Nephron (organoid): ENCODE results near the gene HOXA3.
A peak's percentile ranks its signal among the peaks of the same experiment; 100 is the strongest.

Experiments
- H3K27ac Mint-ChIP-seq, 3 experiments: 2 replicates each; pipeline ENCODE4 v1.8.0; 2020; ENCODE audit warnings: mixed read lengths in 3 of 3, mild to moderate bottlenecking in 2 of 3, moderate library complexity in 1 of 3
- H3K27me3 Mint-ChIP-seq: 2 replicates; pipeline ENCODE4 v1.8.0; 2021; ENCODE audit warnings: low read depth, mild to moderate bottlenecking, moderate library complexity, mixed read lengths
- H3K36me3 Mint-ChIP-seq: 2 replicates; pipeline ENCODE4 v1.8.0; 2020; ENCODE audit warnings: low read depth, mixed read lengths
- H3K4me1 Mint-ChIP-seq: 2 replicates; pipeline ENCODE4 v1.8.0; 2020; ENCODE audit warnings: mixed read lengths
- H3K4me3 Mint-ChIP-seq, 3 experiments: 2 replicates each; pipeline ENCODE4 v1.8.0; 2020; ENCODE audit warnings: mild to moderate bottlenecking in 3 of 3, mixed read lengths in 3 of 3, moderate library complexity in 2 of 3
- H3K9me3 Mint-ChIP-seq: 2 replicates; pipeline ENCODE4 v1.8.0; 2020; ENCODE audit warnings: mixed read lengths
- TF ChIP-seq, protein P1 (sequence below), 3 experiments: fragments of 200-600 bp; sonication (generic); IDR thresholded peaks; one replicate each; pipeline ENCODE4 v1.5.0; 2021; ENCODE audit warnings: antibody characterized with exemption in 3 of 3; ENCODE audit not compliant: unreplicated experiment in 3 of 3

HOXA3 gene

DNA sequence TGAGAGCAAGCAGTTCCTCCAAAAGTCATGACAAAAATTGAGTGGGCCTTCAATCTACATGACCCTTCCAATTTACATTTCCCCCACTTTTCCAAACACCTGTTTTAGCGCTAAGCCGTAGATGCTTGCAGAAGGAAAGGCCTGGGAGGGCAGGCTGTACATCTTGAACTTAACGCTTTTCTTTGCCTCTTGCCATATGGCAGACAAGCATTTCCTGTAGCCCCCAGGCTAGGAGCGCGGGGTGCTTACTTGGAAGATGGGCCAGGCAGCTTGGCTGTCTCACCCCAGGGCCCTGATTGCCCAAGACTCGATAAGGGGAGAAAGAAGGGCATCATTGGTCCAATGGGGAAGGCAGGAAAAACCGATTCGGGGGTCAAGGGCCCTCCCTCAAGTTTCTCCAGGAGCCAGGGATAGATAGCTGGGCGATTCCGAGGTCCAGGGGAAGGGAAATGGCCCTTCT, 20.0 kb upstream of the HOXA3 start:
- H3K4me3 Mint-ChIP-seq = peak overlapping the region; percentile 92 to 95 (median 93)
- H3K9me3 Mint-ChIP-seq = no peaks in the 10 kb centered on the region
- H3K27me3 Mint-ChIP-seq = peaks cover 46% of the 10 kb centered on the region
- peak overlapping the region; percentile 99 to 100 (median 99) for H3K27ac Mint-ChIP-seq
- TF ChIP-seq, protein P1, sequence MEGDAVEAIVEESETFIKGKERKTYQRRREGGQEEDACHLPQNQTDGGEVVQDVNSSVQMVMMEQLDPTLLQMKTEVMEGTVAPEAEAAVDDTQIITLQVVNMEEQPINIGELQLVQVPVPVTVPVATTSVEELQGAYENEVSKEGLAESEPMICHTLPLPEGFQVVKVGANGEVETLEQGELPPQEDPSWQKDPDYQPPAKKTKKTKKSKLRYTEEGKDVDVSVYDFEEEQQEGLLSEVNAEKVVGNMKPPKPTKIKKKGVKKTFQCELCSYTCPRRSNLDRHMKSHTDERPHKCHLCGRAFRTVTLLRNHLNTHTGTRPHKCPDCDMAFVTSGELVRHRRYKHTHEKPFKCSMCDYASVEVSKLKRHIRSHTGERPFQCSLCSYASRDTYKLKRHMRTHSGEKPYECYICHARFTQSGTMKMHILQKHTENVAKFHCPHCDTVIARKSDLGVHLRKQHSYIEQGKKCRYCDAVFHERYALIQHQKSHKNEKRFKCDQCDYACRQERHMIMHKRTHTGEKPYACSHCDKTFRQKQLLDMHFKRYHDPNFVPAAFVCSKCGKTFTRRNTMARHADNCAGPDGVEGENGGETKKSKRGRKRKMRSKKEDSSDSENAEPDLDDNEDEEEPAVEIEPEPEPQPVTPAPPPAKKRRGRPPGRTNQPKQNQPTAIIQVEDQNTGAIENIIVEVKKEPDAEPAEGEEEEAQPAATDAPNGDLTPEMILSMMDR (IDR thresholded peaks at IDR 0.05; ENCODE audit: unreplicated experiment in 3 of 3) = no peak
- H3K36me3 Mint-ChIP-seq = peaks cover 68% of the 10 kb centered on the region
- H3K4me1 Mint-ChIP-seq = peaks cover 45% of the 10 kb centered on the region

DNA sequence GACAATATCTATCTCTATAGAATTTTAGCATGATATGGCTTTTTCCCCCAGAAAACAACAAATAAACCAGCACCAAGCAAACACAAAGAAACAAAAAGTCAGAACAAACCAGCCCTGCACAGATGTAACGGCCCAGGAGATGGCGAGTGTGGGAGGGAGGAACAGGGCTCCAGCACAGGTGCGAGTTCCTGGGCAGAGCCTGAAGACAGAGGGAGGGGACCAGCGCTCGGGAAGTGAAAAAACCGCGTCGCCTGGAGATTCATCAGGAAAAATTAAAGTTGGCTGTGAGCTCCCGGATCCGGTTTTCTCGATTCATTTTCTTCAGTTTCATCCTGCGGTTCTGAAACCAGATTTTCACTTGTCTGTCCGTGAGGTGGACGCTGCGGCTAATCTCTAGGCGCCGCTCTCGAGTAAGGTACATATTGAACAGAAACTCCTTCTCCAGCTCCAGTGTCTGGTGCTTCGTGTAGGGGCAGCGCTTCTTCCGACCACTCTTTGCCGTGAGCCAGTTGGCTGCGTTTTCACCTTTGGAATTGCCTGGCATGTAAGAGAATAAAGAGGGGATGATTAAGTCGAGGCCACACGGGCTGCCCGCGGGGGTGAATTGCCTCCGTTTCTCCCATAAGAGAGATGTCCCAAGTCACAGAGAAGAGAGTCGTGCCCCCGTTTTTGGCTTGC, 19.4 kb upstream of the HOXA3 start:
- Mint-ChIP-seq H3K27me3 (peaks cover 40% of the 10 kb centered on the region), H3K4me1 (peaks cover 41% of the 10 kb centered on the region), H3K9me3 (no peaks in the 10 kb centered on the region), H3K27ac (peak overlapping the region; percentile 99 to 100 (median 99)), H3K36me3 (peaks cover 68% of the 10 kb centered on the region), H3K4me3 (peak overlapping the region; percentile 92 to 95 (median 93))
- TF ChIP-seq, protein P1 (IDR thresholded peaks at IDR 0.05; ENCODE audit: unreplicated experiment in 3 of 3) = no peak

DNA sequence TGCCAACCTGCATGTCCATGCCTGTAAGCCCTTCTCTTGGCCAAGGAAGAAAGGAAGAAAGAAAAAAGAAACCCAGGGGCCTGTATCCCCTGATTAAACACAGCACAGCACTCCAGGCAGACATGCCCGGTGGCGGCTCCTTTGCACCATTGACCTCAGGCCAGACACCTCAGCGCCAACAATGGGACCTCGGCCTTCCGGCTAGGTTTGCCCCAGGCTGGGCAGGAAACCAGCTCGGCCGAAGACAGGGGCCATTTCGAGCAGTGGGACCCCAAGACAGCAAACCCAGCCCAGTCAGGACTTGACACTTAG, 18.9 kb upstream of the HOXA3 start:
- Mint-ChIP-seq H3K36me3 (peaks cover 63% of the 10 kb centered on the region), H3K27me3 (peaks cover 36% of the 10 kb centered on the region), H3K4me3 (peak overlapping the region; percentile 92 to 95 (median 93)), H3K4me1 (peaks cover 41% of the 10 kb centered on the region), H3K27ac (peak overlapping the region; percentile 99 to 100 (median 99)), H3K9me3 (no peaks in the 10 kb centered on the region)
- TF ChIP-seq, protein P1 (IDR thresholded peaks at IDR 0.05; ENCODE audit: unreplicated experiment in 3 of 3) = no peak

DNA sequence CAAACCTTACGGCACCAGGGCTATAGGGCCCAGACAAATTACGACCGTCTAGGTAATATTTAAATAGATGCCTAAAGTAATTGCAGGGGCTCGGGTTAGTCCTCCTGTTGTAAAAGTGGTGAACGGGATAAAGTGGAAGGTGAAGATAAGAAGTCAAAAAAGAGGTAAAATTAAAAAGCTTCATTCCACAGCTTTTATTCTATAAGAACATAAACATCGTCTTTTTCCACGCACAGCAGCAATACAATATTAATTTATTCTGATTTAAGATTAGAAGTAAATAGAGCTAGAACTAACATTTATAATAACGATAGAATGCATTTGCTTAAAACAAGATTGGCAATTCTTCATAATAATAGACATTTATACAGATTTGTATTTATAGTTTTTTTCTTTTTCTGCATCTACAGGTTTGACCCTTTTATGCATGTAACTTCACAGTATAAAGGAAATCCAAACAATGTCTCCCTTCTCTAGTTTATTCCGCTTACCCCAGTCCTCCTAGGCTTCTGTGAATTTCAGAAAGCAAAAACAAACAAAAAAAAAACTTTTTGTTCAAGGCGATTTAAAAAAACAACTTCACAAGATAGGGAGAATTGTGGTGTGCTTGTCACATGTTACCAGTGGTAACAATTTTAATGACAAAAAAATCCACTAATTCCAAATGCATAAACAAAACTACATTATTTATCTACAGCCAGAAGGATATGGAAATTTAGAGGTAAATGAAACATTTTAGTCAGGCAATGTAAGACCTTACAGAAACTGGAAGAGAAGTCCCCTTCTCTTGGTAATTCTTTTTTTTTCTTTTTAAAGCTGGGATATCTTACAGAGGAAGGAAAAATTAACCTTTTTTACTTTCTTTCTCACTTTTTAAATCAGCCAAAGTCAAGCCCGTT, 18.3 kb upstream of the HOXA3 start:
- Mint-ChIP-seq H3K27ac (peak overlapping the region; percentile 99 to 100 (median 99)), H3K9me3 (no peaks in the 10 kb centered on the region), H3K27me3 (peaks cover 29% of the 10 kb centered on the region), H3K4me3 (peak overlapping the region; percentile 92 to 95 (median 93)), H3K4me1 (peaks cover 36% of the 10 kb centered on the region), H3K36me3 (peaks cover 61% of the 10 kb centered on the region)
- TF ChIP-seq, protein P1 (IDR thresholded peaks at IDR 0.05; ENCODE audit: unreplicated experiment in 3 of 3) = no peak

DNA sequence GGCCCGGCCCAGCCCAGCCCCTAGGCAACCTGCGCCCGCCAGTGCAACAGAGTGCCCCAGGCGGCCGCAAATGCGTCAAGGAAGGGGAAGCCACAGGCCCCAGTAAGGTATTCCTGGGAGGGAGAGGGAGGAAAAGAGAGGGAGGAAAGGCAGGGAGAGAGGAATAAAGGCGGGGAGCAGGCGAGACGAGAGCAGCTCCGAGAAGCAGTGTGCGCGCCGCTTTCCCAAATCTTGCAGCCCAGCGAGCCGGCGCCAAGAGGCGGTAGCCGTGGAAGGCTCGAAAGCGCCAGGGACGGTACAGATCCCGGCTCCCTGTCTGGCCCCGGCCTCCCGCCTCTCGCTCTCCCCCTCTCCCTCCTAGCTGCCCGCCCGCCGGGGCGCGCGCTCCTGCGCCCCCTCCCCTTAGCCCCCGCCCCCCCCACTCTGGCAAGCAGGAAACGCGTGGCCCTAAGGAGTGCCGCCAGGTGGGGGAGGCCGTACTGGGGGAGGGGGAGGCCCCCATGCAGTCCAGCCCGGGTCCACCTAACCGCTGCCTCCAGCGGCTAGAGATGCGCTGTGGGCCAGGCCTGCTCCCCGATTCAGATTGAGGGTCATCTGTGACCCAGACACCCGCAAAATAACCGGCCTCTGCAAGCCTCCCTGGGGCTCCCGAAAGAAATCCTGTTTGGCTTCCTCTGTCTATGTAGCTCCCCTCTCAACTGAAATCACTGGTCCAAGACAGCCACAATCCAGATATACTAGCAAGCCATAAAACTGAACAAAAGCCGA, 17.5 kb upstream of the HOXA3 start:
- H3K36me3 Mint-ChIP-seq = peaks cover 61% of the 10 kb centered on the region
- H3K27ac Mint-ChIP-seq = peak overlapping the region; percentile 99 to 100 (median 99)
- H3K9me3 Mint-ChIP-seq = no peaks in the 10 kb centered on the region
- peaks cover 21% of the 10 kb centered on the region for H3K27me3 Mint-ChIP-seq
- peak overlapping the region; percentile 92 to 95 (median 93) for H3K4me3 Mint-ChIP-seq
- TF ChIP-seq, protein P1 (IDR thresholded peaks at IDR 0.05; ENCODE audit: unreplicated experiment in 3 of 3) = no peak
- H3K4me1 Mint-ChIP-seq = peaks cover 30% of the 10 kb centered on the region
